GM20431 (cell line): ENCODE data around the gene PIN4.
"Not testable (repeated sequence)": the region's sequence is repeated elsewhere in the genome, so short reads cannot be mapped to it uniquely, and the experiment has no call there.

Experiments
- in situ Hi-C: fragments of 300-500 bp; cut with MseI, MboI; formaldehyde crosslinking; loops from one replicate; pipeline ENCODE4 v1.15.0; 2020; ENCODE audit warnings: low sequenced_read_pairs; ENCODE audit not compliant: unreplicated experiment

The PIN4 gene

DNA sequence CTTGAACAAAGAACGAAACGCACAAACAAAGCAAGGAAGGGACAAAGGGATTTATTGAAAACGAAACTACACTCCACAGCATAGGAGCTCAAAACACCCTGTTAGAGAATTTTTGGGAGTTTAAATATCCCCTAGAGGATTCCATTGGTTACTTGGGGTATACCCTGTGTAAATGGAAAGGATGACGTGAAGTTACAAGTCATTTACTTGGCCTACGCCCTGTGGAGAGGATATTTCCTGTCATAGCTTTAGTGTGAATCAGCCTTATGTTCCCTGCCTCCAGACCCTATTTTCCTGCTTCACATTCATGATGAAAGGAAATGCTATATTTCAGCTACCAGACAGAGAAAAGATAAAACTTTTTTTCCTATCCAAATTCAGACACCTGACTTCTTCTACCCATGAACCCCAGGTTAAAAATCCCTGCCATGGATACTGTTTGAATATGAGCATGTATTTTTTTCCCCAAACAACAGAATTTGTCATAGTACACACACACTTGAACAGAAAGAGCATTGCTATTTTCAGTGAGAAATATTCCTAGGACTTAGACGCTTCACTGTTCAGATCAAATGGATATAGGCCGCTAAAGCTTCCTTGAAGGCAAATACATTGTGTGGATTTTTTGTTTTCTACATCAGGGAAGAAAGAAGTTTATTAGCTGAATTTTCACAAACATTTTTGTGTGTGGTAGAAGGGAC lies 20.4 kb downstream of the PIN4 start:
- in situ Hi-C loops: no loop called here

- in situ Hi-C loops: no loop called here
These were observed 21.3 kb downstream of the PIN4 start for GRCh38 chrX:72202792-72203401.

DNA sequence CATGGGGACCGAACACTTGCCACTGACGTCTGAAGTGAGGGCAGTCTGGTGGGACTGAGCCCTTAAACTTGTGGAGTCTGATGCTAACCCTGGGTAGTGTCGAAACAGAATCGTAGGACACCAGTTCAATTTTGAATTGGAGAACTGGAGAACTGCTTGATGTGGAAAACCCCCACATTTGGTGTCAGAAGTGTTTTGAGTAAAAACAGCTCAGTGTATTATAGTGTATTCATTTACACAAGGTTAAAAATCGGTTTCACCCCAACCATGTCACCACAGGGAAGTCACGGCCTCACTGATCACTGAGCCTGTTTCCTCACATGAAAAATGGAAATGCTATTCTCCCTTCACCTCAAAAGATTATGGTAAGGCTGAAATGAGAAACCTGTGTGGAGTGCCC lies 21.9 kb downstream of the PIN4 start:
- in situ Hi-C loops: no loop called here

DNA sequence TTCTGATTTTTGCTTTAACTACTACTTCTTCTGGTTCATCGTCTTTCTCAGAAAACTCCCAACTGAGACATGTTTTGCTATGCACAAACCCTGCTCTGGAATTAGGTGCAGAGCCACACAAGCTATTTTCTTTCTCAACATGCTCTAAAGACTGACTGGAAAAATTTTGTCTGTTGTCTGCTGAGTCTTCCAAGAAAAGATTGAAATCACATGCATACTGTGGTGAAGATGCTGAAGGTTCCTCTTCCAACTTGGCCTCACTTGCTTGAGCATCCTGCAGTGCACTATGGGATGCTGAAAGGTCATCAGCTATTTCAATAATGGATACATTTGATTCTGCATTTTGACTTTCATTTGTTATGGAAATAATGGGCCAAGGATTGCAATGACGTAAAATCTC lies 24.1 kb downstream of the PIN4 start:
- in situ Hi-C loops: no loop called here

- in situ Hi-C loops: no loop called here
These were observed 25.8 kb downstream of the PIN4 start for GRCh38 chrX:72207366-72207765.

GRCh38 chrX:72208126-72208800 lies 26.7 kb downstream of the PIN4 start:
- in situ Hi-C loops: no loop called here

DNA sequence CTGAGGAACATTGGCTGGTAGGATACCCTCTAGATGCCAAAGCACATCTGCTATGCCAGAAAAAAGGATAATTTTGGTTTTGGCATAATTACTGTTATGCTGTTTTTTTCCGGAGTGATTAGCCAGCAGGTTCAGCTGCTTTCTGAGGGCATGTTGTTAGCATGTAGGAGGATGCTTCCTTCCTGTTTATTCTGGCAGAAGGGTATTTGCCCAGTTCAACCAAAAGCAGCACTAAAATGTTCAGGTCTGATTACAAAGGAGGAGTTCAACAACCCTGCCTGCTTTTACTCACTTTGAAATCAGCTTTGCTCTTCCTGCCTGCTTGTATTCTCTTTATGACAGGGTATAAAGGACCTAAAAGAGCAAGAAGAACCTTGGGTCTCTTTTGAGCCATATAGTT lies 35.4 kb downstream of the PIN4 start:
- in situ Hi-C loops: no loop called here

GRCh38 chrX:72220375-72220774 lies 38.8 kb downstream of the PIN4 start:
- in situ Hi-C loops: not testable (repeated sequence)

DNA sequence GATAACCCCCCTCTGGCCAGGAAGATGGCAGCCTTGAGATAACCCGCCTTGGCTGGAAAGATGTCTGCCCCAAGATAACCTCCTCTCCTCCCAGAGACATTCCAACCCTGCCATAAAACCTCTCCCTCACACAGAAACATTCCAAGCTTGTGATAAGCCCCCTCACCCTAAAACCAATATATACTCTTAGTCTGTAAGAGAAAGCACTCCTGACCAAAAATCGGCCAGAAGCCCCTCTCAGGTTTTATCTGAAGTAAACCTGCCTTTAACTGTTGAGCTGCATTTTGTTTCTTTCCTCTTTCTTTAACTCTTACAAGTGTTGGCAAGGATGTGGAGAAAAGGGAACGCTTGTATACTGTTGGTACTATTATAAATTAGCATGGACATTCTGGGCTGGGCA lies 48.7 kb downstream of the PIN4 start:
- in situ Hi-C loops: no loop called here

DNA sequence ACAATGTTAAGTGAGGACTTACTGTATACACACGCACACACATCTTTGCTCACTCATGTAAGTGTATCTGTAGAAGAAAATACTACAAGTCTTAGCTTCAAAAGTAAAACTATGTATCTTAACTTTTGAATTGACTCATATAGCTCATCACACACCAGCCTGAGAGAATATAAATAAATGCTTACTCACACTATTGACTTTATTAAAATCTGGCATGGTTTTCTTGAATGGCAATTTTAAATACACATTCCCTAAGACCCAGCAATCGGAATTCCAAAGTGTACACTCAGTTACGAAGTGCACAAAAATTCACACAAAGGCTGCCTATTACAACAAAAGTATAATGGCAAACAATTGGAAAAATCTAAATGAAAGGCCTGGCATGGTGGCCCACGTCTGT lies 55.3 kb downstream of the PIN4 start:
- in situ Hi-C loops: no loop called here

DNA sequence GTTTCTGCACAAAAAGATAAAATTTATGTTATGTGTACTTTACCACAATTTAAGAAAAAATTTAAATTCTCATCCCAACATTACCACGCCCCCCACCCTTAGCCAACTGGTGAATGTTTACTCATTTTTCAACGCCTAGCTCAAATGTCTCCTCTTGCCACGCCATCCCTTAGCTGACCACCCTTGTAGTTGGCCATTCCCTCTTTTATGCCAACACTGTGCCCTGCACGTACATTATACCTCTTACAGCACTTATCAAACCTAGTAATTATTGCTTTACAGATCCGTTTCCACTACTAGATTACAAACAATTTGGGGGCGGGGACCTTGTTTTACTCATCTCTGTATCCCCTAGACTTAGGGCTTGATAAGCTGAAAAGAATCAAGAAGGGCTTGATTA lies 56.6 kb downstream of the PIN4 start:
- in situ Hi-C loops: no loop called here

GRCh38 chrX:72238721-72239475 lies 57.3 kb downstream of the PIN4 start, which contains the start of gene ERCC6L:
Gene ERCC6L, minus strand, starts transcription at chrX:72239027. Its CDS starts 116 bp downstream, at chrX:72238911.
- in situ Hi-C loops: no loop called here

- in situ Hi-C loops: no loop called here
These were observed 59.4 kb downstream of the PIN4 start for GRCh38 chrX:72240976-72241375.

- in situ Hi-C loops: no loop called here
These were observed 61.9 kb downstream of the PIN4 start for GRCh38 chrX:72243472-72243871.

GRCh38 chrX:72245461-72246089 lies 64.0 kb downstream of the PIN4 start:
- in situ Hi-C loops: no loop called here

GRCh38 chrX:72247206-72247942 lies 65.8 kb downstream of the PIN4 start:
- in situ Hi-C loops: no loop called here
